ENCODE measurements around the gene SSC4D. TPM values are rescaled to one million over a fixed set of nuclear protein-coding genes. Genes with fewer than 3 reads are reported as not detected.
"Not testable (repeated sequence)": the region's sequence is repeated elsewhere in the genome, so short reads cannot be mapped to it uniquely, and the experiment has no call there.

SSC4D gene
- total RNA-seq, 1 experiment from 2014 or later, result 14.8 TPM

- H3K27me3 Mint-ChIP-seq (ENCODE audit: low read depth), result peaks cover 1% of the 10 kb centered on the region; the same call in 1 of the 2 replicates
- Histone ChIP-seq H2BK20ac (ENCODE audit: low read depth, low read length, poor library complexity, severe bottlenecking) (no peak overlapping the region), H4K5ac (ENCODE audit: insufficient read length, low read depth, low read length) (peak overlapping the region; percentile 63), H3K14ac (ENCODE audit: insufficient read depth, low read length) (peak overlapping the region; percentile 93), H2AK5ac (ENCODE audit: insufficient read length, low read length) (no peak overlapping the region), H3T11ph (ENCODE audit: low read length) (peak overlapping the region; percentile 20), H3K79me1 (ENCODE audit: insufficient read depth, low read depth, low read length, poor library complexity, severe bottlenecking) (no peaks in the 10 kb centered on the region), H3K27ac (ENCODE audit: insufficient read length, low read depth, low read length) (no peak overlapping the region), H2AFZ (ENCODE audit: low read length) (peak overlapping the region; percentile 97), H3K9ac (ENCODE audit: extremely low read depth, insufficient read length, low read length) (no peak overlapping the region), H2BK12ac (ENCODE audit: insufficient read length, low read depth, low read length) (no peak overlapping the region), H3K23me2 (ENCODE audit: insufficient read length, low read depth, low read length, poor library complexity, severe bottlenecking) (peaks cover 4% of the 10 kb centered on the region), H3K56ac (ENCODE audit: insufficient read length, low read depth, low read length) (no peak overlapping the region), H4K8ac (replicated peaks; ENCODE audit: insufficient read length, low read depth, low read length) (no peak overlapping the region), H4K91ac (ENCODE audit: insufficient read length, low read depth, low read length) (no peak overlapping the region), H4K20me1 (ENCODE audit: control insufficient read depth, insufficient read depth, insufficient read length) (no peaks in the 10 kb centered on the region), H3K4me2 (ENCODE audit: insufficient read depth, insufficient read length, low read length) (no peak overlapping the region), H3K18ac (ENCODE audit: insufficient read length, low read depth, low read length) (peak overlapping the region; percentile 56), H3K4me1 (ENCODE audit: insufficient read depth, low read length) (peaks cover 6% of the 10 kb centered on the region; the same call in 1 of the 2 replicates), H2BK5ac (ENCODE audit: insufficient read length, low read length) (no peak overlapping the region), H3K4ac (ENCODE audit: low read depth, low read length) (no peak overlapping the region), H3K79me2 (ENCODE audit: insufficient read depth, low read length) (no peaks in the 10 kb centered on the region), H3K9me3 (ENCODE audit: control insufficient read depth, low read depth, low read length) (no peaks in the 10 kb centered on the region), H2BK120ac (ENCODE audit: low read depth, low read length, poor library complexity, severe bottlenecking) (no peak overlapping the region), H3K23ac (ENCODE audit: insufficient read length, low read depth, low read length) (no peak overlapping the region), H3K27me3 (ENCODE audit: insufficient read depth, low read length) (no peaks in the 10 kb centered on the region), H2BK15ac (ENCODE audit: low read depth, low read length) (no peak overlapping the region)
- peak; percentile 50 for DNase-seq
- peaks cover 16 to 20% of the 10 kb centered on the region in 2 experiments for H3K4me1 Mint-ChIP-seq
- no peaks in the 10 kb centered on the region for H3K9me3 Mint-ChIP-seq
- WGBS (ENCODE audit: extremely low coverage, insufficient read length, low lambda C conversion rate), result no CpG with 5 or more reads among the region's 4 CpGs
- H3K4me3 Mint-ChIP-seq, result no peak overlapping the region; a peak in 1 of 5 replicates
- TF ChIP-seq CTCF (conservative IDR thresholded peaks at IDR 0.05), result no peak
- H3K27ac Mint-ChIP-seq, result peak overlapping the region in 2 of 3 experiments; percentile 82 to 96; a peak in 6 of 7 replicates
- H3K36me3 Mint-ChIP-seq (ENCODE audit: insufficient read depth in 1 of 3, low read depth in 3 of 3), result no peaks in the 10 kb centered on the region
Measured at GRCh38 chr7:76364198-76364584, 45.3 kb downstream of the SSC4D start.

- not testable (repeated sequence) for H4K91ac ChIP-seq (ENCODE audit: insufficient read length, low read depth, low read length); DNase-seq; H3K23me2 ChIP-seq (ENCODE audit: insufficient read length, low read depth, low read length, poor library complexity, severe bottlenecking); H4K20me1 ChIP-seq (ENCODE audit: control insufficient read depth, insufficient read depth, insufficient read length); H3K4ac ChIP-seq (ENCODE audit: low read depth, low read length); H3T11ph ChIP-seq (ENCODE audit: low read length); H3K4me1 ChIP-seq (ENCODE audit: insufficient read depth, low read length); H2BK15ac ChIP-seq (ENCODE audit: low read depth, low read length); H4K8ac ChIP-seq (replicated peaks; ENCODE audit: insufficient read length, low read depth, low read length); H3K79me1 ChIP-seq (ENCODE audit: insufficient read depth, low read depth, low read length, poor library complexity, severe bottlenecking); H2BK120ac ChIP-seq (ENCODE audit: low read depth, low read length, poor library complexity, severe bottlenecking); H2AK5ac ChIP-seq (ENCODE audit: insufficient read length, low read length); H3K79me2 ChIP-seq (ENCODE audit: insufficient read depth, low read length); H3K27ac ChIP-seq (ENCODE audit: insufficient read length, low read depth, low read length); H3K27me3 Mint-ChIP-seq (ENCODE audit: low read depth); H3K36me3 Mint-ChIP-seq (ENCODE audit: insufficient read depth in 1 of 3, low read depth in 3 of 3); H2BK5ac ChIP-seq (ENCODE audit: insufficient read length, low read length); H3K23ac ChIP-seq (ENCODE audit: insufficient read length, low read depth, low read length); H3K27me3 ChIP-seq (ENCODE audit: insufficient read depth, low read length); H3K9me3 Mint-ChIP-seq; H3K9me3 ChIP-seq (ENCODE audit: control insufficient read depth, low read depth, low read length); H3K4me3 Mint-ChIP-seq; H2BK20ac ChIP-seq (ENCODE audit: low read depth, low read length, poor library complexity, severe bottlenecking); H3K9ac ChIP-seq (ENCODE audit: extremely low read depth, insufficient read length, low read length); H3K4me2 ChIP-seq (ENCODE audit: insufficient read depth, insufficient read length, low read length); H3K56ac ChIP-seq (ENCODE audit: insufficient read length, low read depth, low read length); H2BK12ac ChIP-seq (ENCODE audit: insufficient read length, low read depth, low read length)
- Histone ChIP-seq H3K18ac (ENCODE audit: insufficient read length, low read depth, low read length) (peak overlapping the region; percentile 56), H2AFZ (ENCODE audit: low read length) (peak overlapping the region; percentile 97), H4K5ac (ENCODE audit: insufficient read length, low read depth, low read length) (peak overlapping the region; percentile 63), H3K14ac (ENCODE audit: insufficient read depth, low read length) (peak overlapping the region; percentile 44; the same call in 1 of the 2 replicates)
- H3K27ac Mint-ChIP-seq, result peak overlapping the region; percentile 66 to 96 (median 82); a peak in 4 of 7 replicates
- no CpG with 5 or more reads among the region's 3 CpGs for WGBS (ENCODE audit: extremely low coverage, insufficient read length, low lambda C conversion rate)
- H3K4me1 Mint-ChIP-seq, result peaks cover 16 to 20% of the 10 kb centered on the region in 2 experiments
Measured at GRCh38 chr7:76363754-76364153, 45.7 kb downstream of the SSC4D start.

Data from H9 (cell line).